Tibial nerve (tissue), 4 donors: ENCODE results near the gene GAS5. TPM values are rescaled to one million over a fixed set of nuclear protein-coding genes. Genes with fewer than 3 reads are reported as not detected.
"Not testable (repeated sequence)": the region's sequence is repeated elsewhere in the genome, so short reads cannot be mapped to it uniquely, and the experiment has no call there.

ENCODE experiments used
- DNase-seq, 2 donors: peaks; one replicate each; pipeline ENCODE4 v3.0.0-alpha.2; 2019; ENCODE audit warnings: low spot score in 2 of 2
- H3K27ac ChIP-seq, 4 donors: fragments of 200-600 bp; sonication (generic) in 3 of 4; one replicate each; pipeline ENCODE4 v1.5.1; 2017 to 2019; ENCODE audit warnings: mild to moderate bottlenecking in 1 of 4
- H3K27me3 ChIP-seq, 2 donors: fragments of 200-600 bp; sonication (generic) in 1 of 2; one replicate each; pipeline versions ENCODE4 v1.5.1 to v1.6.0; 2017 to 2019
- H3K36me3 ChIP-seq, 3 donors: fragments of 200-600 bp; sonication (generic); one replicate each; pipeline ENCODE4 v1.5.1; 2018 to 2019
- H3K4me1 ChIP-seq, 4 donors: fragments of 200-600 bp; sonication (generic) in 3 of 4; one replicate each; pipeline ENCODE4 v1.5.1; 2017 to 2019
- H3K4me3 ChIP-seq, 4 donors: fragments of 200-600 bp; sonication (generic) in 3 of 4; one replicate each; pipeline ENCODE4 v1.5.1; 2017 to 2019; ENCODE audit warnings: mild to moderate bottlenecking in 1 of 4, moderate library complexity in 1 of 4
- H3K9me3 ChIP-seq, 4 donors: fragments of 200-600 bp; sonication (generic) in 3 of 4; one replicate each; pipeline ENCODE4 v1.5.1; 2017 to 2019
- CTCF ChIP-seq, 5 experiments: fragments of 200-600 bp in 3 of 5; fragments of 450-650 bp in 2 of 5; sonication (generic) in 3 of 5; IDR thresholded peaks; one replicate each; pipeline ENCODE4 v1.5.1; 2016 to 2019; ENCODE audit warnings: antibody characterized with exemption in 5 of 5, mild to moderate bottlenecking in 3 of 5, moderate library complexity in 2 of 5
- EP300 ChIP-seq, 2 donors: sonication (generic); formaldehyde crosslinking; IDR thresholded peaks; one replicate each; pipeline ENCODE4 v1.6.1; 2017; ENCODE audit warnings: antibody characterized with exemption in 2 of 2, mild to moderate bottlenecking in 1 of 2
- POLR2A ChIP-seq, 2 donors: fragments of 450-650 bp; IDR thresholded peaks; one replicate each; pipeline ENCODE4 v1.6.1; 2017; ENCODE audit warnings: antibody characterized with exemption in 2 of 2, mild to moderate bottlenecking in 2 of 2, moderate library complexity in 2 of 2
- WGBS, 2 donors: methylation state at CpG; one replicate each; pipeline ENCODE4 v1.1.5; 2018; 5-methylcytosine and 5-hydroxymethylcytosine counted together
- total RNA-seq, 4 donors: library from RNA; depleted of rRNA; stranded (reverse); fragments of >200 nt; gene quantifications; one replicate each; pipeline ENCODE4 v1.1.0, GENCODE V29; 2016

GAS5 gene
- total RNA-seq, 4 donors from 2014 or later, result 348 to 615 (median 564) TPM

GRCh38 chr1:173889885-173890284 lies 22.1 kb upstream of the GAS5 start:
- 98% methylated on average over 2 of the region's 2 CpGs for WGBS, 2 donors
- H3K4me1 ChIP-seq, result no peaks in the 10 kb centered on the region
- H3K9me3 ChIP-seq, result no peaks in the 10 kb centered on the region
- no peaks in the 10 kb centered on the region for H3K27me3 ChIP-seq
- no peak overlapping the region for H3K27ac ChIP-seq
- DNase-seq, result no peak
- TF ChIP-seq POLR2A (IDR thresholded peaks at IDR 0.05) (no peak), CTCF (IDR thresholded peaks at IDR 0.05) (no peak), EP300 (IDR thresholded peaks at IDR 0.05) (no peak)
- H3K36me3 ChIP-seq, result peaks cover 0 to 52% (median 0%) of the 10 kb centered on the region in 3 donors
- H3K4me3 ChIP-seq, result no peak overlapping the region

- Histone ChIP-seq H3K4me3 (no peak overlapping the region), H3K36me3 (peaks cover 0 to 42% (median 0%) of the 10 kb centered on the region in 3 donors), H3K4me1 (no peaks in the 10 kb centered on the region), H3K9me3 (no peaks in the 10 kb centered on the region), H3K27ac (no peak overlapping the region), H3K27me3 (no peaks in the 10 kb centered on the region)
- no peak for TF ChIP-seq CTCF (IDR thresholded peaks at IDR 0.05)
- TF ChIP-seq EP300 (IDR thresholded peaks at IDR 0.05), result no peak
- no peak for TF ChIP-seq POLR2A (IDR thresholded peaks at IDR 0.05)
- no peak for DNase-seq
These were observed 21.0 kb upstream of the GAS5 start for GRCh38 chr1:173888749-173889148.

- no peak overlapping the region for H3K4me3 ChIP-seq
- 95 to 97% methylated on average over 2 of the region's 2 CpGs for WGBS, 2 donors
- TF ChIP-seq POLR2A (IDR thresholded peaks at IDR 0.05), result no peak
- TF ChIP-seq CTCF (IDR thresholded peaks at IDR 0.05), result no peak
- TF ChIP-seq EP300 (IDR thresholded peaks at IDR 0.05), result no peak
- H3K9me3 ChIP-seq, result no peaks in the 10 kb centered on the region
- H3K4me1 ChIP-seq, result no peaks in the 10 kb centered on the region
- DNase-seq, result no peak
- no peak overlapping the region for H3K27ac ChIP-seq
- no peaks in the 10 kb centered on the region for H3K27me3 ChIP-seq
- H3K36me3 ChIP-seq, result peaks cover 0 to 36% (median 0%) of the 10 kb centered on the region in 3 donors
These were observed 19.8 kb upstream of the GAS5 start for GRCh38 chr1:173887627-173888026.

- H3K4me1 ChIP-seq, result no peaks in the 10 kb centered on the region
- H3K36me3 ChIP-seq, result peaks cover 0 to 36% (median 0%) of the 10 kb centered on the region in 3 donors
- no peaks in the 10 kb centered on the region for H3K27me3 ChIP-seq
- 82 to 86% methylated on average over 4 of the region's 4 CpGs for WGBS, 2 donors
- H3K4me3 ChIP-seq, result no peak overlapping the region
- H3K27ac ChIP-seq, result no peak overlapping the region
- TF ChIP-seq CTCF (IDR thresholded peaks at IDR 0.05) (no peak), EP300 (IDR thresholded peaks at IDR 0.05) (no peak), POLR2A (IDR thresholded peaks at IDR 0.05) (no peak)
- H3K9me3 ChIP-seq, result no peaks in the 10 kb centered on the region
- DNase-seq, result no peak
These were observed 19.2 kb upstream of the GAS5 start for GRCh38 chr1:173886746-173887611.

GRCh38 chr1:173884701-173885100 lies 16.9 kb upstream of the GAS5 start:
- Histone ChIP-seq H3K9me3 (no peaks in the 10 kb centered on the region), H3K27me3 (no peaks in the 10 kb centered on the region), H3K27ac (no peak overlapping the region), H3K36me3 (peaks cover 0 to 50% (median 0%) of the 10 kb centered on the region in 3 donors), H3K4me3 (no peak overlapping the region), H3K4me1 (no peaks in the 10 kb centered on the region)
- 94 to 96% methylated on average over 5 of the region's 5 CpGs for WGBS, 2 donors
- no peak for DNase-seq
- TF ChIP-seq EP300 (IDR thresholded peaks at IDR 0.05) (no peak), CTCF (IDR thresholded peaks at IDR 0.05) (no peak), POLR2A (IDR thresholded peaks at IDR 0.05) (no peak)

- H3K4me1 ChIP-seq, H3K27me3 ChIP-seq, H3K4me3 ChIP-seq, DNase-seq, H3K27ac ChIP-seq, H3K9me3 ChIP-seq: not testable (repeated sequence)
- 86 to 91% methylated on average over 4 of the region's 4 CpGs for WGBS, 2 donors
- peaks cover 0 to 56% (median 0%) of the 10 kb centered on the region in 3 donors for H3K36me3 ChIP-seq
These were observed 13.3 kb upstream of the GAS5 start for GRCh38 chr1:173881117-173881516.
